ENCODE results near the gene RNF166.

GRCh38 chr16:88710556-88710955 is 4.3 kb upstream of the RNF166 start:
- TF ChIP-seq EZH2 (optimal IDR thresholded peaks at IDR 0.05; ENCODE audit: low read depth, low read length) (no peak), EZH2phosphoT487 (IDR thresholded peaks at IDR 0.05; ENCODE audit: low read length) (no peak)
- TF ChIP-seq, protein P1, sequence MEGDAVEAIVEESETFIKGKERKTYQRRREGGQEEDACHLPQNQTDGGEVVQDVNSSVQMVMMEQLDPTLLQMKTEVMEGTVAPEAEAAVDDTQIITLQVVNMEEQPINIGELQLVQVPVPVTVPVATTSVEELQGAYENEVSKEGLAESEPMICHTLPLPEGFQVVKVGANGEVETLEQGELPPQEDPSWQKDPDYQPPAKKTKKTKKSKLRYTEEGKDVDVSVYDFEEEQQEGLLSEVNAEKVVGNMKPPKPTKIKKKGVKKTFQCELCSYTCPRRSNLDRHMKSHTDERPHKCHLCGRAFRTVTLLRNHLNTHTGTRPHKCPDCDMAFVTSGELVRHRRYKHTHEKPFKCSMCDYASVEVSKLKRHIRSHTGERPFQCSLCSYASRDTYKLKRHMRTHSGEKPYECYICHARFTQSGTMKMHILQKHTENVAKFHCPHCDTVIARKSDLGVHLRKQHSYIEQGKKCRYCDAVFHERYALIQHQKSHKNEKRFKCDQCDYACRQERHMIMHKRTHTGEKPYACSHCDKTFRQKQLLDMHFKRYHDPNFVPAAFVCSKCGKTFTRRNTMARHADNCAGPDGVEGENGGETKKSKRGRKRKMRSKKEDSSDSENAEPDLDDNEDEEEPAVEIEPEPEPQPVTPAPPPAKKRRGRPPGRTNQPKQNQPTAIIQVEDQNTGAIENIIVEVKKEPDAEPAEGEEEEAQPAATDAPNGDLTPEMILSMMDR (IDR thresholded peaks at IDR 0.05; ENCODE audit: low read length): no peak

All from MM.1S (cell line).